Neuronal stem cell (in vitro differentiated cells): ENCODE results near the gene PVALB.

Experiments
- DNase-seq: peaks from one replicate; pipeline ENCODE4 v3.0.0-alpha.2; 2013; ENCODE audit warnings: low spot score
- H2AFZ ChIP-seq: one replicate; pipeline ENCODE4 v1.6.1; 2013; ENCODE audit warnings: mild to moderate bottlenecking, low read length, inconsistent platforms
- H2AK5ac ChIP-seq: 2 replicates; pipeline ENCODE4 v1.6.1; 2013; ENCODE audit warnings: low read depth, mild to moderate bottlenecking, inconsistent platforms, low read length, moderate library complexity, mixed read lengths
- H2BK120ac ChIP-seq: 2 replicates; pipeline ENCODE4 v1.6.1; 2013; ENCODE audit warnings: low read depth, mild to moderate bottlenecking, inconsistent platforms, low read length, moderate library complexity, mixed read lengths
- H2BK12ac ChIP-seq: one replicate; pipeline ENCODE4 v1.6.1; 2013; ENCODE audit warnings: low read length, inconsistent platforms
- H2BK15ac ChIP-seq: 2 replicates; pipeline ENCODE4 v1.6.1; 2013; ENCODE audit warnings: mild to moderate bottlenecking, low read length, inconsistent platforms, mixed read lengths
- H2BK5ac ChIP-seq: one replicate; pipeline ENCODE4 v1.6.1; 2013; ENCODE audit warnings: inconsistent platforms, mild to moderate bottlenecking, low read length, moderate library complexity
- H3K14ac ChIP-seq: one replicate; pipeline ENCODE4 v1.6.1; 2013; ENCODE audit warnings: low read length, inconsistent platforms
- H3K18ac ChIP-seq: 2 replicates; pipeline ENCODE4 v1.6.1; 2013; ENCODE audit warnings: low read length, inconsistent platforms
- H3K23ac ChIP-seq: 2 replicates; pipeline ENCODE4 v1.6.1; 2013; ENCODE audit warnings: low read depth, mild to moderate bottlenecking, mixed read lengths, low read length, inconsistent platforms; ENCODE audit not compliant: poor library complexity
- H3K27ac ChIP-seq: replicated peaks from 3 replicates; pipeline ENCODE4 v1.5.1; 2013; ENCODE audit warnings: low read length, inconsistent platforms
- H3K27me3 ChIP-seq, 3 experiments: 2 replicates each; pipeline ENCODE4 v1.6.1; 2013; ENCODE audit warnings: low read length in 3 of 3, mild to moderate bottlenecking in 2 of 3, inconsistent platforms in 1 of 3, low read depth in 1 of 3, mixed read lengths in 1 of 3, moderate library complexity in 1 of 3; ENCODE audit not compliant: control insufficient read depth in 3 of 3, insufficient read depth in 3 of 3
- H3K36me3 ChIP-seq, 2 donors: replicated peaks in 1 of 2; 2 replicates each; pipeline ENCODE4 v1.6.1; 2013; ENCODE audit warnings: low read length in 2 of 2; ENCODE audit not compliant: control insufficient read depth in 2 of 2, insufficient read depth in 2 of 2
- H3K4ac ChIP-seq: 2 replicates; pipeline ENCODE4 v1.6.1; 2013; ENCODE audit warnings: inconsistent platforms, mild to moderate bottlenecking, low read length, moderate library complexity
- H3K4me1 ChIP-seq, 2 donors: 1 replicate in 1 of 2; 2 replicates in 1 of 2; pipeline ENCODE4 v1.6.1; 2013; ENCODE audit warnings: low read length in 2 of 2, low read depth in 1 of 2; ENCODE audit not compliant: control insufficient read depth in 2 of 2, insufficient read depth in 1 of 2
- H3K4me2 ChIP-seq: one replicate; pipeline ENCODE4 v1.6.1; 2013; ENCODE audit warnings: mild to moderate bottlenecking, low read length, inconsistent platforms; ENCODE audit not compliant: insufficient read depth, poor library complexity, severe bottlenecking
- H3K4me3 ChIP-seq, 2 donors: 2 replicates each; pipeline ENCODE4 v1.5.1; 2013; ENCODE audit warnings: low read length in 2 of 2, mild to moderate bottlenecking in 2 of 2, inconsistent platforms in 1 of 2, moderate library complexity in 1 of 2
- H3K79me1 ChIP-seq: one replicate; pipeline ENCODE4 v1.6.1; 2013; ENCODE audit warnings: low read depth, mild to moderate bottlenecking, inconsistent platforms, low read length, moderate library complexity
- H3K9ac ChIP-seq: one replicate; pipeline ENCODE4 v1.6.1; 2013; ENCODE audit warnings: mild to moderate bottlenecking, low read depth, low read length, inconsistent platforms; ENCODE audit not compliant: poor library complexity
- H3K9me3 ChIP-seq, 2 donors: replicated peaks in 1 of 2; 2 replicates each; pipeline versions ENCODE3 to v1.6.1; 2013; ENCODE audit warnings: low read length in 2 of 2, mild to moderate bottlenecking in 2 of 2, inconsistent platforms in 1 of 2, low read depth in 1 of 2, mixed read lengths in 1 of 2, moderate library complexity in 1 of 2; ENCODE audit not compliant: control insufficient read depth in 2 of 2, insufficient read depth in 1 of 2
- H4K8ac ChIP-seq: one replicate; pipeline ENCODE4 v1.6.1; 2013; ENCODE audit warnings: low read depth, mild to moderate bottlenecking, inconsistent platforms, low read length, moderate library complexity
- H4K91ac ChIP-seq: one replicate; pipeline ENCODE4 v1.6.1; 2013; ENCODE audit warnings: low read length, low read depth, mild to moderate bottlenecking, inconsistent platforms; ENCODE audit not compliant: poor library complexity
- WGBS, 2 donors: extraction: QIAGEN DNeasy Blood & Tissue Kit; methylation state at CpG; one replicate each; pipeline ENCODE4 v1.1.7; 2013; ENCODE audit warnings: missing lambda C conversion rate in 2 of 2, mixed read lengths in 1 of 2; ENCODE audit not compliant: insufficient read length in 2 of 2, insufficient replicate concordance in 1 of 2; ENCODE audit errors: extremely low coverage in 2 of 2; 5-methylcytosine and 5-hydroxymethylcytosine counted together

Gene PVALB

GRCh38 chr22:36769541-36770512, 47.0 kb downstream of the PVALB start:
- Histone ChIP-seq H2BK120ac (no peak overlapping the region), H4K8ac (no peak overlapping the region), H4K91ac (no peak overlapping the region), H3K23ac (peak overlapping the region; percentile 16), H2BK15ac (no peak overlapping the region), H2BK12ac (no peak overlapping the region), H3K79me1 (peaks cover 2% of the 10 kb centered on the region), H3K27me3 (no peaks in the 10 kb centered on the region), H3K4me1 (peaks cover 4 to 10% of the 10 kb centered on the region in 2 donors), H3K14ac (no peak overlapping the region), H3K18ac (peak overlapping the region; percentile 63), H3K4me3 (no peak overlapping the region), H2AFZ (no peak overlapping the region), H3K9ac (no peak overlapping the region), H2AK5ac (no peak overlapping the region), H3K4me2 (no peak overlapping the region), H3K4ac (no peak overlapping the region), H2BK5ac (no peak overlapping the region), H3K27ac (no peak overlapping the region), H3K36me3 (peaks cover 18 to 49% of the 10 kb centered on the region in 2 donors), H3K9me3 (no peaks in the 10 kb centered on the region)
- no peak for DNase-seq
- WGBS, 2 donors = no CpG with 5 or more reads among the region's 23 CpGs

GRCh38 chr22:36768616-36769015, 48.2 kb downstream of the PVALB start:
- H3K18ac ChIP-seq = no peak overlapping the region
- H4K8ac ChIP-seq = no peak overlapping the region
- H3K23ac ChIP-seq = no peak overlapping the region
- no peaks in the 10 kb centered on the region for H3K27me3 ChIP-seq
- H3K9me3 ChIP-seq = no peaks in the 10 kb centered on the region
- H2BK12ac ChIP-seq = no peak overlapping the region
- H3K4me3 ChIP-seq = no peak overlapping the region
- H3K4me2 ChIP-seq = no peak overlapping the region
- peaks cover 2% of the 10 kb centered on the region for H3K79me1 ChIP-seq
- no peak overlapping the region for H3K27ac ChIP-seq
- H3K4me1 ChIP-seq = peaks cover 4 to 10% of the 10 kb centered on the region in 2 donors
- H2AK5ac ChIP-seq = no peak overlapping the region
- peaks cover 23 to 61% of the 10 kb centered on the region in 2 donors for H3K36me3 ChIP-seq
- H2BK120ac ChIP-seq = no peak overlapping the region
- H2BK5ac ChIP-seq = no peak overlapping the region
- H3K14ac ChIP-seq = no peak overlapping the region
- no peak overlapping the region for H3K9ac ChIP-seq
- no peak overlapping the region for H4K91ac ChIP-seq
- no CpG with 5 or more reads among the region's 13 CpGs for WGBS, 2 donors
- H2AFZ ChIP-seq = no peak overlapping the region
- H2BK15ac ChIP-seq = no peak overlapping the region
- no peak for DNase-seq
- no peak overlapping the region for H3K4ac ChIP-seq

GRCh38 chr22:36768141-36768540, 48.7 kb downstream of the PVALB start:
- H2BK120ac ChIP-seq = no peak overlapping the region
- H3K36me3 ChIP-seq = peaks cover 25 to 66% of the 10 kb centered on the region in 2 donors

GRCh38 chr22:36767035-36767775, 49.6 kb downstream of the PVALB start:
- Histone ChIP-seq H3K4me1 (peaks cover 4 to 10% of the 10 kb centered on the region in 2 donors), H3K36me3 (peaks cover 27 to 70% of the 10 kb centered on the region in 2 donors), H2BK15ac (no peak overlapping the region), H3K27me3 (no peaks in the 10 kb centered on the region), H2BK120ac (no peak overlapping the region), H3K14ac (no peak overlapping the region), H3K9me3 (no peaks in the 10 kb centered on the region), H3K4me3 (no peak overlapping the region), H3K9ac (no peak overlapping the region), H3K18ac (no peak overlapping the region), H4K8ac (no peak overlapping the region), H3K79me1 (no peaks in the 10 kb centered on the region), H2AK5ac (no peak overlapping the region), H3K4me2 (no peak overlapping the region), H3K23ac (no peak overlapping the region), H4K91ac (no peak overlapping the region), H3K27ac (no peak overlapping the region), H3K4ac (no peak overlapping the region), H2AFZ (no peak overlapping the region), H2BK12ac (no peak overlapping the region), H2BK5ac (no peak overlapping the region)
- no peak for DNase-seq
- no CpG with 5 or more reads among the region's 10 CpGs for WGBS, 2 donors

More at GRCh38 chr22:36768141-36768540, 48.7 kb downstream of the PVALB start:
- no peak overlapping the region for H3K18ac ChIP-seq
- H3K23ac ChIP-seq = no peak overlapping the region
- no peak overlapping the region for H4K8ac ChIP-seq
- H3K9ac ChIP-seq = no peak overlapping the region
- H3K9me3 ChIP-seq = no peaks in the 10 kb centered on the region
- no CpG with 5 or more reads among the region's 5 CpGs for WGBS, 2 donors
- H2BK12ac ChIP-seq = no peak overlapping the region
- H2BK5ac ChIP-seq = no peak overlapping the region
- H3K4me2 ChIP-seq = no peak overlapping the region
- no peak overlapping the region for H2AFZ ChIP-seq
- no peak overlapping the region for H4K91ac ChIP-seq
- no peak overlapping the region for H3K27ac ChIP-seq
- no peak for DNase-seq
- H2BK15ac ChIP-seq = no peak overlapping the region
- H3K14ac ChIP-seq = no peak overlapping the region
- H3K79me1 ChIP-seq = peaks cover 2% of the 10 kb centered on the region
- no peak overlapping the region for H2AK5ac ChIP-seq
- H3K4ac ChIP-seq = no peak overlapping the region
- H3K4me3 ChIP-seq = no peak overlapping the region
- H3K27me3 ChIP-seq = no peaks in the 10 kb centered on the region
- peaks cover 4 to 10% of the 10 kb centered on the region in 2 donors for H3K4me1 ChIP-seq
